NB4 (cell line): Measurements from ENCODE around the gene SETD3.

ENCODE experiments used
- MYC ChIP-seq: IDR thresholded peaks from 2 replicates; pipeline ENCODE4 v1.6.1; 2011; ENCODE audit warnings: low read depth, low read length
- POLR2A ChIP-seq: IDR thresholded peaks from 2 replicates; pipeline ENCODE4 v1.6.1; 2011; ENCODE audit warnings: mild to moderate bottlenecking; ENCODE audit not compliant: insufficient read length; ENCODE audit errors: extremely low read depth
- TF ChIP-seq, protein P1 (sequence below): IDR thresholded peaks from one replicate; pipeline ENCODE4 v1.5.1; 2012; ENCODE audit warnings: low read depth, low read length
- TF ChIP-seq, protein P2 (sequence below): IDR thresholded peaks from 2 replicates; pipeline ENCODE4 v1.6.1; 2011; ENCODE audit warnings: low read depth, low read length

DNA sequence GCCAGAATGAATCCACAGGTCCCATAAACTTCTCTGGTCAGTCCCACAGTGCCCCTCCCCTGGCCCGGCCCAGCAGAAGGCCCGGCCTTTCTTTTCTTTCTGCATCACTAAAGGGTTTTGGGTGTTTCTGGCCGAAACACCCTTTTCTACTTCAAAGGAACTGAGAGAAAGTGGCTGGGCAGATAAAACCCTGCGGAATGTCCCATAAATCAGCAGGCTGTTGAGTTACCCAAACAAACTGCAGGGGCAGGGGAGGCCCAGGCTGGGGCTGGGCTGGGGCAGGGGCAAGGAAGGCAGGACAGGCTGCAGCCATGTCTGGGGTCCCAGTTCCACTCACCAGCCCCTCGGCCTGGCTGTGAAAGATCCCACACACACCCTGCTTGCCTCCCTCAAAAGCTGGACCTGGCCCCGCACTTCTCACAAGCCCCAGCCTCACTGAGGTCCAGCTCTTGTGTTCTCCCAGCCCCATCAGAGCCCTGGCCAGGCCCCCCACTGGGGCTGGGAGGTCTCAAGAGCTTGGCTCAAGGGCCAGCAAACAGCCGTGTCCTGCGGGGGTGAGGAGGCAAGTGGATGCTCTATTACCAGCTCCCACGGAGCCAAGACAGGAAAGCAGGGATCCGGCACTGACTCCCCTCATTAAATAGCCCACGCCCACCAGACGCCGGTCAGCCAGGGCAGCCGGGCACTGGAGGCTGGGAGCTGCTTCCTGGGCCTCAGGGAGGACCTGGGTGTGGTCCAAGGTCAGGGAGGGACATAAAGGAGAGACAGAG, 42.5 kb upstream of the SETD3 start:
- TF ChIP-seq POLR2A (no peak), MYC (no peak)
- TF ChIP-seq, protein P1, sequence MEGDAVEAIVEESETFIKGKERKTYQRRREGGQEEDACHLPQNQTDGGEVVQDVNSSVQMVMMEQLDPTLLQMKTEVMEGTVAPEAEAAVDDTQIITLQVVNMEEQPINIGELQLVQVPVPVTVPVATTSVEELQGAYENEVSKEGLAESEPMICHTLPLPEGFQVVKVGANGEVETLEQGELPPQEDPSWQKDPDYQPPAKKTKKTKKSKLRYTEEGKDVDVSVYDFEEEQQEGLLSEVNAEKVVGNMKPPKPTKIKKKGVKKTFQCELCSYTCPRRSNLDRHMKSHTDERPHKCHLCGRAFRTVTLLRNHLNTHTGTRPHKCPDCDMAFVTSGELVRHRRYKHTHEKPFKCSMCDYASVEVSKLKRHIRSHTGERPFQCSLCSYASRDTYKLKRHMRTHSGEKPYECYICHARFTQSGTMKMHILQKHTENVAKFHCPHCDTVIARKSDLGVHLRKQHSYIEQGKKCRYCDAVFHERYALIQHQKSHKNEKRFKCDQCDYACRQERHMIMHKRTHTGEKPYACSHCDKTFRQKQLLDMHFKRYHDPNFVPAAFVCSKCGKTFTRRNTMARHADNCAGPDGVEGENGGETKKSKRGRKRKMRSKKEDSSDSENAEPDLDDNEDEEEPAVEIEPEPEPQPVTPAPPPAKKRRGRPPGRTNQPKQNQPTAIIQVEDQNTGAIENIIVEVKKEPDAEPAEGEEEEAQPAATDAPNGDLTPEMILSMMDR: no peak
- TF ChIP-seq, protein P2, sequence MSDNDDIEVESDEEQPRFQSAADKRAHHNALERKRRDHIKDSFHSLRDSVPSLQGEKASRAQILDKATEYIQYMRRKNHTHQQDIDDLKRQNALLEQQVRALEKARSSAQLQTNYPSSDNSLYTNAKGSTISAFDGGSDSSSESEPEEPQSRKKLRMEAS: no peak
